Peyer's patch (tissue), 4 donors: Measurements from ENCODE around the gene PHKA2.

Experiments
- CTCF ChIP-seq, 6 experiments: fragments of 450-650 bp in 4 of 6; fragments of 200-600 bp in 2 of 6; sonication (generic) in 1 of 6; IDR thresholded peaks; one replicate each; pipeline ENCODE4 v1.5.1; 2017 to 2019; ENCODE audit warnings: antibody characterized with exemption in 6 of 6, mild to moderate bottlenecking in 3 of 6, moderate library complexity in 1 of 6
- POLR2A ChIP-seq, 2 donors: fragments of 450-650 bp; IDR thresholded peaks; one replicate each; pipeline ENCODE4 v1.5.1; 2017; ENCODE audit warnings: antibody characterized with exemption in 2 of 2, mild to moderate bottlenecking in 2 of 2, moderate library complexity in 2 of 2

GRCh38 chrX:19007011-19007410 is 23.1 kb upstream of the PHKA2 start:
- TF ChIP-seq CTCF (IDR thresholded peaks at IDR 0.05) (no peak), POLR2A (IDR thresholded peaks at IDR 0.05) (no peak)
